IPS-NIHi11 (cell line): ENCODE results near the gene GTF2H2C.
"Not testable (repeated sequence)": the region's sequence is repeated elsewhere in the genome, so short reads cannot be mapped to it uniquely, and the experiment has no call there.

ENCODE experiments used
- DNase-seq: peaks from one replicate; pipeline ENCODE4 v3.0.0; 2012; ENCODE audit warnings: mixed read lengths, low spot score

The GTF2H2C gene

DNA sequence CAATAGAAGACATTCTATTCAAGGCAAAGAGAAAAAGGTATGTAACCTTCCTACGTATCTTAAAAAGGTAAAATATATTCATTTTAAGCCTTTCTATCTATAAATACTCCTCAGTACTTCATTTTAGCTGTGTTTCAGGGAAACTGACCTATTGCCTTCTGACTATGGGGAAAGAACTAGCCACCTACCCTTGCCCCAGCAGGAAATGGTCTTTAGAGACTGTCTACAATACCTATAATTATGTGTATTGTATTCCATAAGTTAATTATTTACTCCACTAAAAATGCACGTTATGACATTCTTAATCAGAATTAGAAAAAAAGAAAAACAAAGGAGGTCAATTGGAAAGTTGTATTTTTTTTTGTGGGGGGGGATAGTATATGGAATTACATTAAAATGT lies 6.2 kb downstream of the GTF2H2C start:
- not testable (repeated sequence) for DNase-seq

DNA sequence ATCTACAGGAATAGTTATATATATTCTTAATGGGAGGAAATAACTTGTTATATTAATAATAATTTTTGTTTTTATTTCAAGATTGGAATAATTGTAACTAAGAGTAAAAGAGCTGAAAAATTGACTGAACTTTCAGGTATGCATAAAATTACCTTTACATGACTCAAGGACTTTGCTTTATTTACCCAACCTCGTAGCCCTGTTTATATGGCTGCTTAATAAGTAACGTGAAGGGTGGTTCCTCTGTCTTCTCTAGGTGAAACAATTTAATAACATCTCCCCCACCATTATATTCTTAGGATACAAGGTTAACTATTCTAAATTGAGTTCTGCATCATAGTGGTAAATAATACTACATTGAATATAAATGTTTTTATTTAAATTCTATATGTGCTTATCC lies 8.1 kb downstream of the GTF2H2C start:
- DNase-seq: not testable (repeated sequence)

DNA sequence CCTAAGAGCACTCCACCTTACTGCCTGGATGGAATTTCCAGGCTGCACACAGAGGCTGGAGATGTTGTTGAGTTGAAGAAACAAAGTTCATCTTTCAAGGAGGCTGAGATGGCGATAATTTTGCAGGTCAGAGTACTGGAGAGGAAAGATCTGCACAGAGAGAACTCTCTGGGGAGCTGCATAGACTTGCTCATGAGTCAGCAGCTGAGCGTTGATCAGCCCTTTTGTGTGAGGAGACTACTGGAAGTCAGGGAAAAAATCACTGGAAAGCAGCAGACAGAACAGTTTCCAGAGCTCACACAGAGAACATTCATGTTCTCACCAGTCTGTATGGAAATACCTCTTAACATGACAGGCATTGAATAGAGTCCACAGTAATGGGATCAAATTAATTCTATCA lies 23.4 kb downstream of the GTF2H2C start:
- DNase-seq: not testable (repeated sequence)

DNA sequence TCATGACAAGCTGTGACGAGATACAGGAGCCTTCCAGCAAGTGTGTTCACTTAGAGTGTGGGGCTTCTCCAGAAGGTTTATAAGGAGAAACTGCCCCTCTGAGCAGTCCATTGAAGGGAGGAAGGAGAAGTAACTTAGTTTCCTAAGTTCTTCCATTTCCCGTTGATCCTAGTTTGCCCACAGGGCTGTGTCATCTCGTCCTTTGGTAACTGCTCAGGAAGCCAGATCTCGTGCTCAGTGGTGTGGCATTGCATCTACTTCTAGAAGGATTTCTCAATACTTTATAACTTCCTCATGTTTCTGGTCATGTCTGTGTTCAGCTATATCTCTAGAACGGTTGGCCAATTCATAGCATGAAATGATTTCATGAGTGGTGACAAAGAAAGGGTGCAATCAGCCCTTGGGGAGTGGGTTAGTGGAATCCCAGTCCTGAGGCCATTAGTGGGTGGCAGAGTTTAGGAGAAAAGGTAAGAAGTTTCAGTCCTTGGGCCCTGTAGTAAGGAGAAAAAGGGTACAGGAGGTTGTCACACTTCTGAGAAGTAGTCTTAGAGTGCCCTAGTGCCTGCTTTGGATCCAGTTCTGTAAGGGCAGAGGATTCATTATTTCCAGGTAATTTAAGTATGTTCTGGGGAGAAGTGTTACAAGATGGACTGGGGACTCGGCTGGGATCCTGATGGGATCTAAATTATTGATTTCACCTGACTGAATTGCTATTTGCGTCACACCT lies 36.3 kb downstream of the GTF2H2C start:
- DNase-seq: not testable (repeated sequence)

DNA sequence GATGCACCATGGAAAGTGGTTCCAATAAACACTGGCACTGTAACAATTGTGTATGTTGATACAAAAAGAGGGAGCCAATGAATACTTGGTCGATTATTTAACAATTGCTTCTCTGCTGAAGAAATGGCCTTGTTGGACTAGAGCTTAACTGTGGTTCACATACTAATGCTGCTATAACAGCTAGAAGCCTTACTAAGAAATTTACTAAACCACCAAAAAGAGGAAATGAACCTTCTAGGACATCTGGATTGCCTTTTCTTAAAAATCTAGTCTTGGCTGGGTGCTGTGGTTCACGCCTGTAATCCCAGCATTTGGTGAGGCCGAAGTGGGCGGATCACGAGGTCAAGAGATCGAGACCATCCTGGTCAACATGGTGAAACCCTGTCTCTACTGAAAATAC lies 42.0 kb downstream of the GTF2H2C start:
- DNase-seq: not testable (repeated sequence)

DNA sequence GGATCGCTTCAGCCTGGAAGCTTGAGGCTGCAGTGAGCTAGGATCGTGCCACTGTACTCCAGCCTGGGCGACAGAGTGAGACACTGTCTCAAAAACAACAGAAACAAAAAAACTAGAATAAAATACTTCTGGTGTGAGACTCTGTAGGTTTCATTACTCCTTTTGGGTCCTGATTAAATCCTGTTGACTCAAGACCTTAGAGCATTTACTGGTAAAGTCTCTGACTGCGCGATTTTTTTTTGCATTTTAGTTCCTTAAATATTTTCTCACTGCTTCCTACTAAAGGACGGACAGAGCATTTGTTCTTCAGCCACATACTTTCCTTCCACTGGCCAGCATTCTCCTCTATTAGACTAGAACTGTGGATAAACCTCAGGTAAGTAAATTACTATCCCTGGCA lies 46.8 kb downstream of the GTF2H2C start:
- DNase-seq: not testable (repeated sequence)

DNA sequence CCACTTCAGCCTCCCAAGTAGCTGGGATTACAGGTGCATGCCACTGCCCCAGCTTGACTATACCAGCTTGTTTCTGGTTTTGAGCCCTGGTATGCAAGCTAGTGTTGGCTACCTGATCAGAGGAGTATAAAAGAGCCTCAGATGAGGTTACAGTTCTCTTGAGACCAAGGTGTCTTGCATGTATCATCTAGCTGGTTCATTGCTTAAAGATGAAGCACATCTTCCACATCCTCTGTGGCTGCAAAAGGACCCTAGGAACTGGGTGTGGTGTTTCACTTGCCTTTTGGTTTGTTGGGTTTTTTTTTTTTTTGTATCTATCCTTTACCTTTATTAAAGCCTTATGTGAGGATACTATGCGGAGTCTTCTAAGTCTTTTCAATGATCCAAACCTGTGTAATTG lies 47.8 kb downstream of the GTF2H2C start:
- not testable (repeated sequence) for DNase-seq

DNA sequence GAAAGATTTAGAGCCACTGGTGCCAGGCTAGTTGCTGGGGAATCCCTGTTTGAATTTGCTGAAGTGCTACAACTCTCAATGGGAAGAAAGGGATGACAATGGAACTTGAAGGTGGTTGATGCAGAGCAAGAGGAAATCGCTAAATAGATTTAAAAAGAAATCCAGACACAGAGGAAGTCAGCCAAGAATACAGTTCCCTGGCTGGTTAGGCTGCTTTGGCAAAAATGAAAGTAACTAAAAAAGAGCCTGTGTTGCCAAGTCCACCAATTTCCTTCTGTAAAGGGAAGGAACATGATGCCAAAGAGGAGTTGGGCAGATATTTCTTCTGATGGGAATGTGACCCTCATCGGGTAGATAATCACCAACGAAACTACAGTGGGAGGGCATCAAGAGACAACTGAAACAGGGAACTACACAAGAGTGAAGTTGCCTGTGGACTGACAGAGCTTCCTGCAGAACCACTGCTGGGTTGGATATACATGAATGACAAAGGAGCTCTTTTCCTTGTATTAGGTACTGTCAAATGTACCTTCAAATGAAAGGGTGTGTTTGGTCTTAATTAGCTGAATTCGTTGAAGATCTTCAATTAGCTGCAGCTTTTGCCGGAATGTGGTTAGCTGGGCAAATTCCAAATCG lies 49.0 kb downstream of the GTF2H2C start:
- not testable (repeated sequence) for DNase-seq

DNA sequence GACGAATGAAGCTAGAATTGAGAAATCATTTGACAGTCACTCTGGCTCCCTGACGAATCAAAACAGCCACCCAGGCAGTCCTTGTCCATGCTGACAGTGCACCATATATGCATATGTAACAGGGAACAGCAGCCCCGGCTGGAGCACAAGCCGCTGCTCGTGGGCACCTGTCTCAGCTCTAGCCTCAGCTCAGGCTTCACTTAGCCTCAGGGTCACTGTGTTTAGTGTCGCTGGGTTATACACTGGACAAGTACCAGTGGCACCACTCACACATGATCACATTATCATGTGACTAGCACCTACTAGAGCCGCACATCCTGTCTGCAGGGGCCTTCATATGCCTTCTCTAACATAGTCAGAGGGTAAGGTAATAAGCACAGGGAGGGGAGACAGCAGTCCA lies 54.9 kb downstream of the GTF2H2C start:
- DNase-seq: not testable (repeated sequence)

DNA sequence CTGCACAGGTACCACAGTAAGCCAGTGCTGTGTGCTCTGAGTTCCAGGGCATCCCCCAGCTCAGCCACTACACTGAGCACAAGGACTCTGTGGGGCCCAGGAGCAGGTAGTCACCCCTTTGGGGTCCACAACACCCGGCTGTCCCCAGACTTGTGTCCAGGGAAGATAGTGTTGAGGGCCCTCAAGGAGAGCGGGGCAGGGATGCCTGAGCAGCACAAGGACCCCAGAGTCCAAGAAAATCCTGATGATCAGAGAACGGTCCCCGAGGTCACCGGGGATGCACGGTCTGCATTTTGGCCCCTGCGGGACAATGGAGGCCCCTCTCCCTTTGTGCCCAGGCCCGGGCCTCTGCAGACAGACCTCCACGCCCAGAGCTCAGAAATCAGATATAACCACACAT lies 71.9 kb downstream of the GTF2H2C start:
- not testable (repeated sequence) for DNase-seq
